Neural cell (in vitro differentiated cells): ENCODE measurements around the gene CACNA1I. TPM values are rescaled to one million over a fixed set of nuclear protein-coding genes. Genes with fewer than 3 reads are reported as not detected.

Experiments used
- H2AFZ ChIP-seq: fragments of 200-600, 300-800 bp; sonication (generic), shearing (Covaris generic); 2 replicates; pipeline ENCODE4 v1.6.0; 2014; ENCODE audit warnings: low read depth, mild to moderate bottlenecking, antibody characterized with exemption, low read length, moderate library complexity
- H3F3A ChIP-seq: fragments of 200-600 bp; shearing (Covaris generic); 2 replicates; pipeline ENCODE4 v1.6.1; 2016; ENCODE audit warnings: mild to moderate bottlenecking, moderate library complexity, mixed read lengths, antibody characterized with exemption, low read length; ENCODE audit not compliant: insufficient read depth, poor library complexity, severe bottlenecking
- H3K27ac ChIP-seq: fragments of 200-600, 300-800 bp; sonication (generic), shearing (Covaris generic); 2 replicates; pipeline ENCODE4 v1.5.1; 2014; ENCODE audit warnings: mild to moderate bottlenecking, low read length, moderate library complexity
- H3K27me3 ChIP-seq: fragments of 300-800, 200-600 bp; sonication (generic), shearing (Covaris generic); 2 replicates; pipeline ENCODE4 v1.6.0; 2014; ENCODE audit warnings: mild to moderate bottlenecking, low read depth, low read length, moderate library complexity; ENCODE audit not compliant: insufficient read depth
- H3K36me3 ChIP-seq: fragments of 300-800, 200-600 bp; sonication (generic), shearing (Covaris generic); 2 replicates; pipeline ENCODE4 v1.5.1; 2014; ENCODE audit warnings: mild to moderate bottlenecking, antibody characterized with exemption, low read length, moderate library complexity; ENCODE audit not compliant: insufficient read depth
- H3K4me2 ChIP-seq: fragments of 300-800, 200-600 bp; sonication (generic), shearing (Covaris generic); 2 replicates; pipeline ENCODE4 v1.6.0; 2014; ENCODE audit warnings: mild to moderate bottlenecking, low read length
- H3K4me3 ChIP-seq: fragments of 300-800, 200-600 bp; sonication (generic), shearing (Covaris generic); 2 replicates; pipeline ENCODE4 v1.5.1; 2014; ENCODE audit warnings: mild to moderate bottlenecking, low read length, moderate library complexity
- H3K79me2 ChIP-seq: fragments of 200-600 bp; shearing (Covaris generic); replicated peaks from 2 replicates; pipeline ENCODE4 v1.6.0; 2014; ENCODE audit warnings: mild to moderate bottlenecking, low read length, moderate library complexity; ENCODE audit not compliant: insufficient read depth
- H3K9ac ChIP-seq: fragments of 300-800, 200-600 bp; sonication (generic), shearing (Covaris generic); 2 replicates; pipeline ENCODE4 v1.6.1; 2016; ENCODE audit warnings: mild to moderate bottlenecking, low read length, mixed read lengths
- H3K9me2 ChIP-seq: fragments of 200-600 bp; shearing (Covaris generic); 2 replicates; pipeline ENCODE4 v1.6.1; 2016; ENCODE audit warnings: mild to moderate bottlenecking, low read length, mixed read lengths; ENCODE audit not compliant: insufficient read depth
- H3K9me3 ChIP-seq: fragments of 200-600, 300-800 bp; sonication (generic), shearing (Covaris generic); 2 replicates; pipeline ENCODE4 v1.6.1; 2016; ENCODE audit warnings: mild to moderate bottlenecking, mixed run types, low read length, moderate library complexity, mixed read lengths
- H4K20me1 ChIP-seq: fragments of 200-600 bp; shearing (Covaris generic); 2 replicates; pipeline ENCODE4 v1.6.1; 2016; ENCODE audit warnings: mild to moderate bottlenecking, mixed run types; ENCODE audit not compliant: insufficient read depth
- EP300 ChIP-seq: fragments of 450-650 bp; conservative IDR thresholded peaks from 2 replicates; pipeline ENCODE4 v1.6.1; 2014; ENCODE audit warnings: antibody characterized with exemption, mild to moderate bottlenecking, moderate library complexity; ENCODE audit not compliant: poor library complexity, severe bottlenecking
- EZH2 ChIP-seq: fragments of 200-600, 300-800 bp; shearing (Covaris generic), sonication (generic); IDR thresholded peaks from 2 replicates; pipeline ENCODE4 v1.6.1; 2014; ENCODE audit warnings: antibody characterized with exemption, low read length, borderline replicate concordance, mild to moderate bottlenecking; ENCODE audit not compliant: insufficient read depth, poor library complexity, severe bottlenecking
- MXI1 ChIP-seq: fragments of 450-650 bp; conservative IDR thresholded peaks from 2 replicates; pipeline ENCODE4 v1.6.1; 2014; ENCODE audit warnings: antibody characterized with exemption, mild to moderate bottlenecking; ENCODE audit not compliant: poor library complexity, severe bottlenecking
- POLR2AphosphoS5 ChIP-seq: IDR thresholded peaks from 2 replicates; pipeline ENCODE4 v1.6.1; 2012
- RAD21 ChIP-seq: fragments of 450-650 bp; conservative IDR thresholded peaks from 2 replicates; pipeline ENCODE4 v1.6.1; 2014; ENCODE audit warnings: antibody characterized with exemption, mild to moderate bottlenecking, moderate library complexity
- SMC3 ChIP-seq: fragments of 450-650 bp; conservative IDR thresholded peaks from 2 replicates; pipeline ENCODE4 v1.6.1; 2014; ENCODE audit warnings: antibody characterized with exemption, mild to moderate bottlenecking, moderate library complexity; ENCODE audit not compliant: poor library complexity
- TAF1 ChIP-seq: IDR thresholded peaks from 2 replicates; pipeline ENCODE4 v1.6.1; 2012; ENCODE audit warnings: low read depth
- polyA plus RNA-seq: library from polyadenylated mRNA; depleted of rRNA; stranded (reverse); fragments of >200 nt; gene quantifications from 2 replicates; pipeline ENCODE4 v1.2.3, GENCODE V29; 2014
- TF ChIP-seq, protein P1 (sequence below): IDR thresholded peaks from 2 replicates; pipeline ENCODE4 v1.6.1; 2012; ENCODE audit warnings: borderline replicate concordance
- TF ChIP-seq, protein P2 (sequence below): fragments of 450-650 bp; IDR thresholded peaks from 2 replicates; pipeline ENCODE4 v1.5.1; 2014; ENCODE audit warnings: antibody characterized with exemption, mild to moderate bottlenecking, moderate library complexity; ENCODE audit not compliant: poor library complexity, severe bottlenecking

The CACNA1I gene
- polyA plus RNA-seq, 1 donor from 2014 or later = 1.9 TPM

DNA sequence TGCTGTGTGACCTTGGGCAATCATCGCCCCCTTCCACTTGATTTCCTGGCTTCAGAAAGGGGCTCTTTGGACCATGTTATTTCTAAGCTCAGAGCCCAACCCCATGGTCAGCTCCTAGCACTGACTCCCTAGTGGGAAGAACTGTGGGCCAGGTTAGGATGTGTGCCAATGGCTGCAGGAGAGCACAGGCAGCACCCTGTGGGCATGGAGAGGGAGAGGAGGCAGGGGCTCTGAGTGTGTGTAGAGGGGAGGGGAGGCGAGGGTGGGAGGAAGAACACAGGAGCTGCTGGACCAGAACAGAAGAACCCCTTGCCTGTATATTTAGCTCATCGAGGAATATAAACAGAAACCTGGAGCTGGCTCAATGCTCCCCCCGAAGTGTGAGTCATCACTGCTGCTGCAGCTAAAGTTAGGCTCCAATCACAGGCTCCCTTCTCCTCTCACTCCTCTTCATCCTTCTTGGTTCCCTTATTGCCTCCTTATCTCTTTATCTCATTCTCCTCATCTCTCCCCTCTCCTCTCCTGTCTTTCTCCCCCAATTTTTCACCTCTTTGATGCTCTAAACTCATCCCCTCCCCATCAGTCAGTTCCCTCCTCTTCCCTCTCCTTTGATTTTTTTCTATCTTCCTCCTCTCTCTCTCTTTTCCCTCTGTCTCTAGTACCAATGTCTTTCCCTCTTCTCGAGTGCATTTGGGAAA lies 23.5 kb upstream of the CACNA1I start:
- H3K9me2 ChIP-seq = no peaks in the 10 kb centered on the region
- H3K9me3 ChIP-seq = no peaks in the 10 kb centered on the region
- H3K27me3 ChIP-seq = peaks cover 39% of the 10 kb centered on the region
- no peak overlapping the region for H3K4me3 ChIP-seq
- no peak overlapping the region for H3K9ac ChIP-seq
- H3K4me2 ChIP-seq = no peak overlapping the region
- H3K79me2 ChIP-seq = no peaks in the 10 kb centered on the region
- no peaks in the 10 kb centered on the region for H3F3A ChIP-seq
- no peak overlapping the region for H2AFZ ChIP-seq
- H4K20me1 ChIP-seq = no peaks in the 10 kb centered on the region
- no peak for TF ChIP-seq RAD21
- TF ChIP-seq, protein P1, sequence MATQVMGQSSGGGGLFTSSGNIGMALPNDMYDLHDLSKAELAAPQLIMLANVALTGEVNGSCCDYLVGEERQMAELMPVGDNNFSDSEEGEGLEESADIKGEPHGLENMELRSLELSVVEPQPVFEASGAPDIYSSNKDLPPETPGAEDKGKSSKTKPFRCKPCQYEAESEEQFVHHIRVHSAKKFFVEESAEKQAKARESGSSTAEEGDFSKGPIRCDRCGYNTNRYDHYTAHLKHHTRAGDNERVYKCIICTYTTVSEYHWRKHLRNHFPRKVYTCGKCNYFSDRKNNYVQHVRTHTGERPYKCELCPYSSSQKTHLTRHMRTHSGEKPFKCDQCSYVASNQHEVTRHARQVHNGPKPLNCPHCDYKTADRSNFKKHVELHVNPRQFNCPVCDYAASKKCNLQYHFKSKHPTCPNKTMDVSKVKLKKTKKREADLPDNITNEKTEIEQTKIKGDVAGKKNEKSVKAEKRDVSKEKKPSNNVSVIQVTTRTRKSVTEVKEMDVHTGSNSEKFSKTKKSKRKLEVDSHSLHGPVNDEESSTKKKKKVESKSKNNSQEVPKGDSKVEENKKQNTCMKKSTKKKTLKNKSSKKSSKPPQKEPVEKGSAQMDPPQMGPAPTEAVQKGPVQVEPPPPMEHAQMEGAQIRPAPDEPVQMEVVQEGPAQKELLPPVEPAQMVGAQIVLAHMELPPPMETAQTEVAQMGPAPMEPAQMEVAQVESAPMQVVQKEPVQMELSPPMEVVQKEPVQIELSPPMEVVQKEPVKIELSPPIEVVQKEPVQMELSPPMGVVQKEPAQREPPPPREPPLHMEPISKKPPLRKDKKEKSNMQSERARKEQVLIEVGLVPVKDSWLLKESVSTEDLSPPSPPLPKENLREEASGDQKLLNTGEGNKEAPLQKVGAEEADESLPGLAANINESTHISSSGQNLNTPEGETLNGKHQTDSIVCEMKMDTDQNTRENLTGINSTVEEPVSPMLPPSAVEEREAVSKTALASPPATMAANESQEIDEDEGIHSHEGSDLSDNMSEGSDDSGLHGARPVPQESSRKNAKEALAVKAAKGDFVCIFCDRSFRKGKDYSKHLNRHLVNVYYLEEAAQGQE = no peak
- TF ChIP-seq TAF1 = no peak
- no peak for TF ChIP-seq EZH2
- TF ChIP-seq, protein P2, sequence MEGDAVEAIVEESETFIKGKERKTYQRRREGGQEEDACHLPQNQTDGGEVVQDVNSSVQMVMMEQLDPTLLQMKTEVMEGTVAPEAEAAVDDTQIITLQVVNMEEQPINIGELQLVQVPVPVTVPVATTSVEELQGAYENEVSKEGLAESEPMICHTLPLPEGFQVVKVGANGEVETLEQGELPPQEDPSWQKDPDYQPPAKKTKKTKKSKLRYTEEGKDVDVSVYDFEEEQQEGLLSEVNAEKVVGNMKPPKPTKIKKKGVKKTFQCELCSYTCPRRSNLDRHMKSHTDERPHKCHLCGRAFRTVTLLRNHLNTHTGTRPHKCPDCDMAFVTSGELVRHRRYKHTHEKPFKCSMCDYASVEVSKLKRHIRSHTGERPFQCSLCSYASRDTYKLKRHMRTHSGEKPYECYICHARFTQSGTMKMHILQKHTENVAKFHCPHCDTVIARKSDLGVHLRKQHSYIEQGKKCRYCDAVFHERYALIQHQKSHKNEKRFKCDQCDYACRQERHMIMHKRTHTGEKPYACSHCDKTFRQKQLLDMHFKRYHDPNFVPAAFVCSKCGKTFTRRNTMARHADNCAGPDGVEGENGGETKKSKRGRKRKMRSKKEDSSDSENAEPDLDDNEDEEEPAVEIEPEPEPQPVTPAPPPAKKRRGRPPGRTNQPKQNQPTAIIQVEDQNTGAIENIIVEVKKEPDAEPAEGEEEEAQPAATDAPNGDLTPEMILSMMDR = no peak
- no peak for TF ChIP-seq EP300
- TF ChIP-seq MXI1 = no peak
- TF ChIP-seq SMC3 = no peak
- no peak for TF ChIP-seq POLR2AphosphoS5
- no peaks in the 10 kb centered on the region for H3K36me3 ChIP-seq
- no peak overlapping the region for H3K27ac ChIP-seq

DNA sequence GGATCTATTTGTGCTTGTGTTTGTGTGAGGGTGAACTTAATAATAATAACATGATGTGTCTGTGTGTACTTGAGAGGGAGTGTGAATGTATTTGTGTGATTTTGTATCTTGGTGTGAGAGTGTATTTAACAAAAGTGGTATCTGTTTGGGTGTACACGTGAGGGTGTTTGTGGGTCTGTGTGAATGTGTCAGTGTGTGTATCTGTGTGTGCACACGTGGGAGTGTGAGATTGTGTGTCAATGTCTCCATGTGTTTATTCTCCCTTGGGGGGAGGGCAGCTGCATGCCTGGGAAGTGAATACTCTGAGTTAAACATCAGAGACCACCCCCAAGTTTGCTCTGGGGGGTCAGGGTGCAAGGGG lies 23.0 kb upstream of the CACNA1I start:
- H3K9me2 ChIP-seq = no peaks in the 10 kb centered on the region
- no peaks in the 10 kb centered on the region for H3K79me2 ChIP-seq
- no peak overlapping the region for H2AFZ ChIP-seq
- H3K9me3 ChIP-seq = no peaks in the 10 kb centered on the region
- H3K4me3 ChIP-seq = no peak overlapping the region
- H3K36me3 ChIP-seq = no peaks in the 10 kb centered on the region
- peaks cover 39% of the 10 kb centered on the region for H3K27me3 ChIP-seq
- H4K20me1 ChIP-seq = no peaks in the 10 kb centered on the region
- H3K9ac ChIP-seq = no peak overlapping the region
- H3F3A ChIP-seq = no peaks in the 10 kb centered on the region
- no peak overlapping the region for H3K4me2 ChIP-seq
- TF ChIP-seq POLR2AphosphoS5 = no peak
- TF ChIP-seq RAD21 = no peak
- TF ChIP-seq MXI1 = no peak
- no peak for TF ChIP-seq EP300
- TF ChIP-seq, protein P2 = no peak
- TF ChIP-seq, protein P1 = no peak
- no peak for TF ChIP-seq EZH2
- no peak for TF ChIP-seq SMC3
- no peak for TF ChIP-seq TAF1
- no peak overlapping the region for H3K27ac ChIP-seq
